ENCODE data around the gene PRDX3.
"Not testable (repeated sequence)": the region's sequence is repeated elsewhere in the genome, so short reads cannot be mapped to it uniquely, and the experiment has no call there.

Gene PRDX3

GRCh38 chr10:119206603-119207365 is 28.2 kb upstream of the PRDX3 start:
- peak; percentile 70 for DNase-seq (ENCODE audit: low read depth)

GRCh38 chr10:119205894-119206602 is 27.4 kb upstream of the PRDX3 start:
- DNase-seq (ENCODE audit: low read depth): peak; percentile 23

- no peak for DNase-seq (ENCODE audit: low read depth)
These were observed 24.4 kb upstream of the PRDX3 start for GRCh38 chr10:119203006-119203405.

- DNase-seq (ENCODE audit: low read depth): no peak
These were observed 22.6 kb upstream of the PRDX3 start for GRCh38 chr10:119201233-119201632.

GRCh38 chr10:119199231-119199992 is 20.8 kb upstream of the PRDX3 start:
- no peak for DNase-seq (ENCODE audit: low read depth)

GRCh38 chr10:119198438-119198837 is 19.8 kb upstream of the PRDX3 start:
- no peak for DNase-seq (ENCODE audit: low read depth)

GRCh38 chr10:119197921-119198320 is 19.3 kb upstream of the PRDX3 start:
- no peak for DNase-seq (ENCODE audit: low read depth)

- no peak for DNase-seq (ENCODE audit: low read depth)
These were observed 13.3 kb upstream of the PRDX3 start for GRCh38 chr10:119191881-119192280.

GRCh38 chr10:119190954-119191785 is 12.6 kb upstream of the PRDX3 start:
- no peak for DNase-seq (ENCODE audit: low read depth)

- no peak for DNase-seq (ENCODE audit: low read depth)
These were observed 11.7 kb upstream of the PRDX3 start for GRCh38 chr10:119190353-119190752.

GRCh38 chr10:119189811-119190282 is 11.2 kb upstream of the PRDX3 start:
- DNase-seq (ENCODE audit: low read depth): no peak

GRCh38 chr10:119183664-119184412 is 5.2 kb upstream of the PRDX3 start:
- no peak for DNase-seq (ENCODE audit: low read depth)

GRCh38 chr10:119180850-119181400 is 2.3 kb upstream of the PRDX3 start:
- DNase-seq (ENCODE audit: low read depth): not testable (repeated sequence)

- DNase-seq (ENCODE audit: low read depth): peak; percentile 9
These were observed 772 bp downstream of the PRDX3 start for GRCh38 chr10:119177708-119178371.

GRCh38 chr10:119176166-119176565 is 2.4 kb downstream of the PRDX3 start:
- no peak for DNase-seq (ENCODE audit: low read depth)

- DNase-seq (ENCODE audit: low read depth): no peak
These were observed 4.5 kb downstream of the PRDX3 start for GRCh38 chr10:119174109-119174508.

- DNase-seq (ENCODE audit: low read depth): no peak
These were observed 11.6 kb downstream of the PRDX3 start for GRCh38 chr10:119167041-119167440.

GRCh38 chr10:119166564-119166963 is 12.0 kb downstream of the PRDX3 start:
- no peak for DNase-seq (ENCODE audit: low read depth)

GRCh38 chr10:119166118-119166500 is 12.5 kb downstream of the PRDX3 start:
- no peak for DNase-seq (ENCODE audit: low read depth)

All from activated T-helper 9 cell treated with anti-CD3 and anti-CD28 coated beads, Interleukin-2, amount 50 U/mL, for 16 hours (primary cell).